Neural progenitor cell (in vitro differentiated cells): ENCODE results near the gene SLC38A10.

ENCODE experiments used
- CTCF ChIP-seq: fragments of 200-600 bp; sonication (generic); IDR thresholded peaks from 2 replicates; pipeline ENCODE4 v1.5.1; 2017; ENCODE audit warnings: antibody characterized with exemption, mild to moderate bottlenecking
- EZH2phosphoT487 ChIP-seq: fragments of 200-600 bp; sonication (generic); IDR thresholded peaks from 2 replicates; pipeline ENCODE4 v1.6.1; 2017; ENCODE audit warnings: antibody characterized with exemption

DNA sequence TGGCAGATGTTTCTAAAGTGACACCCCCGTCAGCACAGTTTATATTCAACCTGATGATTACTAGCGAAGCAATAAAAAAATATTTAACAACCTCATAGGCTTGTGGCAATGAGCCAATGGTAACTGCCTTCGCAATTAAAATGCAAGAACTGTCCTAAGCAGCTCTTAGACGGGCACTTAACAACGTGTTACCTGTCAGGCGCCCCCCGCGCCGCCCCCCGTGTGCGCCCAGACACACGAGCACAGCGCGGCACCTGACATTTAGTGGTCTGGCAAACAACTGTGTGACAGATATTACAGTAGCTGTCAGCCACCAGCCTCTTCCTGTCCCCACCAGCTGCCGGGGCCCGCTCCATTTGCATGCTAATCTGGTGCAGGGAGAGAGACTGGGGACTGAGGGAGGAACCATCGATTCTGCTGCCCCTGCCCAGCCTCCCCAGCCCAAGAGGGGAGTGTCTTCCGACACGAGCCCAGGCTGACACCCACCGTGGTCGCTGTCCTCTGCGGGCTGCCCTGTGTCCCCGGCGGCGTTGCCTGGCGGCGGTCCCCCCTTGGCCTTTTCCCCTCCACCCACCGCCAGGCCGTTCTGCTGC lies 43.3 kb downstream of the SLC38A10 start:
- TF ChIP-seq CTCF (no peak), EZH2phosphoT487 (no peak)
